Medulla oblongata (tissue), 1 donor: Measurements from ENCODE around the gene HNRNPUL1.
A peak's percentile ranks its signal among the peaks of the same experiment; 100 is the strongest.

Source experiments
- DNase-seq: peaks from one replicate; pipeline ENCODE4 v3.0.0-alpha.2; 2015; ENCODE audit errors: extremely low spot score

Gene HNRNPUL1

GRCh38 chr19:41234512-41235168 is 29.5 kb upstream of the HNRNPUL1 start:
- no peak for DNase-seq

DNA sequence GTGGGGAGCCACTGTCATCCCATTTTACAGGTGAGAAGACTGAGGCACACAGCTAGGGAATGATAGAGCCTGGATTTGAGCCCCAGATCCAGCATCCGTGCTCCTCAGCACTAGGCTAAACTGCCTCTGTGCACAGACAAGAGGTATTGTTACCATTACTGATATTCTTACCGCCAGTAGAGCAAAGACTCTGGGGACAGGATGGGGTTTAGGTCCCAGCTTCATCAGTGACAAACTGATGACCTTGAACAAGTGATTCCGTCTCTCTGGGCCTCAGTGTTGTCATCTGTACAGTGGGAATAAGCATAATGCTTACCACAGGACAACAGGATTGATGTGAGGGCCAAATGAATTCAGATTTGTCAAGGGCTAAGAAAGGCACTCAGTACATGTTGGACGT is 28.7 kb upstream of the HNRNPUL1 start:
- no peak for DNase-seq

GRCh38 chr19:41238244-41238643 is 25.9 kb upstream of the HNRNPUL1 start:
- no peak for DNase-seq

DNA sequence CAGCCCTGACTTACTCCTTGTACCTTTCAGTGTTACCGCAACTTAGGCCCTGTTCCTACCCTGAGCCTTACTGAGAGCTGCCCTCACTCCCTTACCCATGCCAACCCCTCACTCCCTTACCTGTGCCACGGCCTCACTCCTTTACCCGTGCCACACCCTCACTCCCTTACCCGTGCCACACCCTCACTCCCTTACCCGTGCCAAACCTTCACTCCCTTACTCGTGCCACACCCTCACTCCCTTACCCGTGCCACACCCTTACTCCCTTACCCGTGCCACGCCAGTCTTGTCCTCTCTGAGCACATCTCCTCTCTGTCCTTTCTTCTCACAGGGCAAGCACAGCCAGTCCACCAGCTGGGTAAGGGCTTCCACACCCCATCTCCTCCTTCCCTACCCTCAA is 24.8 kb upstream of the HNRNPUL1 start:
- DNase-seq: no peak

GRCh38 chr19:41239961-41240574 is 24.1 kb upstream of the HNRNPUL1 start:
- DNase-seq: no peak

DNA sequence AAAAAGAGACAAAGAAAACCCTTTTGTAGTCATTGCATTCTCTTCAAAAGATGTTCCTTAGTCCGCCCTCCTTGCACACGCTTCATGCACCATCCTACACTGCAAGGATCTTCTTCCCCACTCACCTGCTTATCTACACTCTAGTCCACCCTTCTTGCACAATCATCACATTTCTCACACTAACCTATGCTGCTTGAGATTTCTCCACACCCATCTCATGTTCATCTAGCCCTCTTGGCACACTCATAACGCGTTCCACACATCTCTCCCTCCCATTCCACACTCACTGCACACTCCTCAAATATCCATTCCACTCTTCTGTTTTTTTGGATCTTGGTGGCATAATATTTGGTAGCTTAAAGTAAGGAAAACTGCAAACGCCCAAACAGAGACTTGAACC is 22.3 kb upstream of the HNRNPUL1 start:
- no peak for DNase-seq

DNA sequence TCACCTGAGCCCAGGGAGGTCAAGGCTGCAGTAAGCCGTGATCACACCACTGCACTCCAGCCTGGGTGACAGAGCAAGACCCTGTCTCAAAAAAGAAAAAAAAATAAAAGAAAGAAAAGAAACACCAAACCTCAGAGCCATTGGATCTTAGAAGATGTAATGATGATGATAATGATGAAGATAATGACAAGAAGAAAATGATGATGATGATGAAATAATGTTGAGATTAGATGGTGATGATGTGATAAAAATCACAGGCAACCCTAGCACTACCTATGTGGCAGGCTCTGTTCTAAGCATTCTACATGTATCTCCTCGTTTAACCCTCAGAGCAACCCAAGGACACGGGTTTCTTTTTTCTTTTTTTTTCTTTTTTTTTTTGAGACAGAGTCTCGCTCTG is 20.1 kb upstream of the HNRNPUL1 start:
- no peak for DNase-seq

DNA sequence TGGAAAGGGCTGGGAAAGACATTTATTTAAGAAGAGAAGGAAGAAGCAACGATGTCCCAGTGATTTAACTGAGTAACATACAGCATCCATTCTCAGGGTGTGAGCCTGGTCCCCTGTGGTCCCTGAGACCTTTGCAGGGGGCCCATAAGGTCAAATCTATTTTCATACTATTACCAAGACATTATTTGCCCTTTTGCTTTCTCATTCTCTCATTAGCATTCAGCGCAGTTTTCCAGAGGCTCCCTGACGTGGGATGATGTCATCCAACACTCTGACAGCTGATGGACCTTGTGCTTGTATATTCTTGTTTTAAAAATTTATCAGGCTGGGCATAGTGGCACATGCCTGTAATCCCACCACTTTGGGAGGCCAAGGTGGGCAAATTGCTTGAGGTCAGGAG is 18.3 kb upstream of the HNRNPUL1 start:
- DNase-seq: no peak

DNA sequence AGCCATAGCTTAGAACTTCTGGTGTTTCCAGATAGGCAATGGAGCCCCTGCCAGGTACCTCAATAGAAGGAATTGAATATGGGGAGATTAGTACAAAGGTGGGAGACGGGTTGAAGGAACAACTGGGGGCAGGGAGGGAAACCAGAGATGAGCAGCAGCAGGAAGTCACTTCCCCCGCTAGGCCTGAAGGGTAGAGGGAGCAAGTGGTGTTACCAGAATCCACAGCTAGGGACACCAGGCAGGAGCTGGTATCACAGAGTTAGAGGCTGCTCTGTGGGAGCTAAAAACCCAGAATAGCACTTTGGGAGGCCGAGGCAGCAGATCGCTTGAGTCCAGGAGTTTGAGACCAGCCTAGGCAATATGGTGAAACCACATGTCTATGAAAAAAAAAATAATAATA is 15.3 kb upstream of the HNRNPUL1 start:
- no peak for DNase-seq

- no peak for DNase-seq
Measured at GRCh38 chr19:41249707-41250423, 14.3 kb upstream of the HNRNPUL1 start.

- DNase-seq: no peak
Measured at GRCh38 chr19:41253660-41254059, 10.5 kb upstream of the HNRNPUL1 start.

GRCh38 chr19:41255171-41255570 is 9.0 kb upstream of the HNRNPUL1 start:
- no peak for DNase-seq

DNA sequence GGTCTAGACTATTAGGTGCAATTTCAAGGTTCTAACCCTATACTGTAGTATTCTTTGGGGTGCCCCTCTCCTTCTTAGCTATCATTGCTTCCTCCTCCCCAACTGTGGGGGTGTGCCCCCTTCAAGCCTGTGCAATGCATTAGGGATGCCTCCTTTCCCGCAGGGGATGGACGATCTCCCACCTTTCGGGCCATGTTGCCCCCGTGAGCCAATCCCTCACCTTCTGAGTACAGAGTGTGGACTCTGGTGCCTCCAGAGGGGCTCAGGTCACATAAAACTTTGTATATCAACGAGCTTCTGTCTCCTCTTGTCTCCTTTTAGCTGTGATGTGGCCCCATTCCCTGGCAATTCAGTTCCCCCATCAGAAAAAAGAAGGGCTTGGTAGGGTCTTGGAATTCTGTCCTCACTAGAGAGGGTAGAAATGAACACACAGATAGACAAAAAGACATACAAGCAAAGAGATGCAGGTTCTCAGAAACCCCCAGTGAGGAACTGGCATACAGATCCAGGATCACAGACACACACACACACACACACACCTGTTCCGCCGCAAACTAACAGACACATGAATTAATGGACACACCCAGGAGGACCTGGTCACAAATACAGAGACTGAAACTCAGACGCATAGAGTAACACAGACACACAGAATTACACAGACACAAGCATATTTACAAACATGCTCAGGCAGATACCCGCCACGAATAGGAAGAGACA is 2.5 kb upstream of the HNRNPUL1 start:
- peak; percentile 5 for DNase-seq

DNA sequence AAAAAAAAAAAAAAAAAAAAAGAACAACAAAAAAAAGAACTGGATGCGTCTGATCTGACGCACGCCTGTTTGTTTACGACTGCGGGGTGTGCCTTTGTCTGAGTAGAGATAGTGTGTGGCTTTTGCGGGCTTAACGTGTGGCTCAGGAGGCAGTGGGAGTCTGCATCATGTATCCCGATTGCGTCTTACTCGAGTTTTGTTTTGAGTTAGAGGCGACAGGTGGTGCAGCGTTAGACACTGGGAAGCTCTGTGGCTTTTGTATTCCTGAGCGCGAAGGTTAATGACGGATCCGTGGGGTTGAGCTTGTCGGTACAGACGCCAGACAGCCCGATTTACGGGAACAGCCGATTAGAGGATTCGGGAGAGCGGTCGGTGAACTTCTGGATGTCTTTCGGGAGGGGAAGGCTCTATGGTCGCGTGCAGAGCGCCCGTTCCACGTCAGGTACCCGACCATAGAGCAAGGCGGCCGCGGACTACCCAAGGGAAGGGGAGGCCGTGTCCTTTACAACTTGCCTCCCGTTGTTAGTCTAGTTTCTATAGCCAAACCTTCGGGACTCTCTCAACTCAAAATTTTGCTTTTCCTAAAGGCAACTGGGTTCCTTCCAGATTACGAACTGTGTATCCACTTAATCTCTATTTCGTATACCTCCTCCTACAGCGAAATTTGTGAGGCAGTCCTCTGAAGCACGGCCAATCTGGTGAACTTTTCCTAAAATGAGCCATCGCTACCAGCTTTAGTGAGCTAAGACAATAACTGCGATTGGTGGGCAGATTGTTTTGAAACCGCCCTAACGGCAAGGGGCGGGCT is 926 bp upstream of the HNRNPUL1 start:
- DNase-seq: peak; percentile 71

- peak; percentile 33 for DNase-seq
Measured at GRCh38 chr19:41264581-41265394, 616 bp downstream of the HNRNPUL1 start.

GRCh38 chr19:41265395-41266153 is 1.4 kb downstream of the HNRNPUL1 start:
- DNase-seq: peak; percentile 14

GRCh38 chr19:41269055-41269454 is 4.9 kb downstream of the HNRNPUL1 start:
- no peak for DNase-seq

- DNase-seq: no peak
Measured at GRCh38 chr19:41269571-41269970, 5.4 kb downstream of the HNRNPUL1 start.

- no peak for DNase-seq
Measured at GRCh38 chr19:41273076-41273475, 8.9 kb downstream of the HNRNPUL1 start.

DNA sequence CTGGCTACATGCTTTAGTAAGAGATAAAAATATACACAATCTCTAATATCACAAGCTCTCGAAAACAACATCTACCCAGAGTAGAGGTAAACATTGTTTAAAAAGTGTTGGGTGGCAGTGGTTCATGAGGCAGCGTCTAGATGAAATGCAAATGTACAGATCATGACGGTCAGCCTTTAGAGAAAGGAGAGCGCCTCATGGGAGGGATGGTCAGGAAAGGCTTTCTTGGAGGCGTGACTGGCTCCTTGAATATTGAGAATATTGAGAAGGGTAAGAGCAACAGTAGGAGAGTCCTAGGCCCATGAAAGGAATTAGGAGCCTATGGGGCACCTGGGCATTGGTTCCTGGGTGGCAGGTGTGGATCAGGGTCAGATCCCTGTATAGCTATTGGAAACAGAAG is 10.6 kb downstream of the HNRNPUL1 start:
- DNase-seq: no peak
